ENCODE data around the gene CCDC51. TPM values are rescaled to one million over a fixed set of nuclear protein-coding genes. Genes with fewer than 3 reads are reported as not detected.
A peak's percentile ranks its signal among the peaks of the same experiment; 100 is the strongest.

The CCDC51 gene
- total and polyA plus RNA-seq, 2 of the 13 experiments (the other 11 are each of a cell fraction or from before 2014, with no cell fraction given): 18.1 to 29.4 TPM

DNA sequence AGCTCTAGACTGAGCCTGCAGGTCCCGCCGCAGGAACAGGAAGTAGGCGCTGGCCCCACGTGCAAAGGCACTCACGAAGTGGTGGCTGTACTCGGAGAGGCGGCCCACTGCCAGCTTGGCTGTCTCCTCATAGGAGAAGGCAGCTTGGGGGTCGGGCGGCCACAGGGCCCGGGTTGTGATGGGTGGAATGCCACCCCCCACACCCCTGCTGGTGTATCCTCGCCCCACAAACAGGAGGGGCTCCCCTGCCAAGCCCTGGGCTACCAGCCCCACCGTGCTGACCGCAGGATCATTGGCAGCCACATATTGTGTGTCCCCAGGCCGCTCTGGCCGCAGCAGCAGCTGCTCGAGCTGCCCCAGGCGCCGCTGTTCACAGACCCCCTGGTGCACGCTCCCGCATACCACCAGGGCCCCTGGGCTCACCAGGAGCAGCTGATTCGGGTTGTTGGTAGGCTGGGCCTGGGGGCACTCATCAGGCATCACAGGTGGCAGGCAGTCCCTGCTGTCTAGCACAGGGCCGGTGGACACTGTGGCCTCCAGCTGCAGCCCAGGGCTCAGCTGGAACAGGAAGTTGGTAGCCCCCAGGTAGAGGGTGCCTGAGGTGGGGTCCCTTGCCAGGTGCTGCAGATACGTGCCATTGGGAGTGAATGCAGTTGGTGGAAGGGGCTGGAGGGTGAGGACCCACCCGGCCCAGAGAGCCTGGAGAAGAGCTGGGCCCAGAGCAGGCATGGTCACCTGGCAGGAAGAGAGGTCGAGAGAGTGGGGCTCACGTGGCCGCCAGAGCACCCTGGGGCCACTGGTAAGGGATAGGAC, 15.8 kb downstream of the CCDC51 start (continued):
- TF ChIP-seq SMARCE1 (IDR thresholded peaks at IDR 0.05; ENCODE audit: borderline replicate concordance) (no peak), ZNF777 (CRISPR knock-in tag; IDR thresholded peaks at IDR 0.05) (no peak), RFX3 (CRISPR knock-in tag; IDR thresholded peaks at IDR 0.05) (no peak), ZNF761 (CRISPR knock-in tag; conservative IDR thresholded peaks at IDR 0.05) (no peak), HOXA5 (CRISPR knock-in tag; IDR thresholded peaks at IDR 0.05) (no peak), ZNF501 (CRISPR knock-in tag; IDR thresholded peaks at IDR 0.05) (no peak), ZNF136 (CRISPR knock-in tag; IDR thresholded peaks at IDR 0.05; ENCODE audit: low read depth) (no peak), HNRNPUL1 (IDR thresholded peaks at IDR 0.05; ENCODE audit: low read depth, low read length) (no peak), MTERF4 (CRISPR knock-in tag; IDR thresholded peaks at IDR 0.05) (no peak), HOXA3 (CRISPR knock-in tag; IDR thresholded peaks at IDR 0.05) (no peak), HNRNPL (IDR thresholded peaks at IDR 0.05; ENCODE audit: low read depth, low read length) (0 out of 2 replicates have a peak, but pooled peaks have one; percentile 18), AGO2 (optimal IDR thresholded peaks at IDR 0.05; ENCODE audit: low read depth, low read length) (peak; percentile 93), JARID2 (CRISPR knock-in tag; IDR thresholded peaks at IDR 0.05; ENCODE audit: insufficient replicate concordance) (no peak), STAT5B (CRISPR knock-in tag; IDR thresholded peaks at IDR 0.05) (no peak), ZNF576 (CRISPR knock-in tag; IDR thresholded peaks at IDR 0.05) (no peak), NFIC (IDR thresholded peaks at IDR 0.05; ENCODE audit: low read length) (no peak), MIER2 (CRISPR knock-in tag; IDR thresholded peaks at IDR 0.05) (no peak), ZNF747 (CRISPR knock-in tag; IDR thresholded peaks at IDR 0.05; ENCODE audit: borderline replicate concordance) (no peak)
- TF ChIP-seq, protein P1, sequence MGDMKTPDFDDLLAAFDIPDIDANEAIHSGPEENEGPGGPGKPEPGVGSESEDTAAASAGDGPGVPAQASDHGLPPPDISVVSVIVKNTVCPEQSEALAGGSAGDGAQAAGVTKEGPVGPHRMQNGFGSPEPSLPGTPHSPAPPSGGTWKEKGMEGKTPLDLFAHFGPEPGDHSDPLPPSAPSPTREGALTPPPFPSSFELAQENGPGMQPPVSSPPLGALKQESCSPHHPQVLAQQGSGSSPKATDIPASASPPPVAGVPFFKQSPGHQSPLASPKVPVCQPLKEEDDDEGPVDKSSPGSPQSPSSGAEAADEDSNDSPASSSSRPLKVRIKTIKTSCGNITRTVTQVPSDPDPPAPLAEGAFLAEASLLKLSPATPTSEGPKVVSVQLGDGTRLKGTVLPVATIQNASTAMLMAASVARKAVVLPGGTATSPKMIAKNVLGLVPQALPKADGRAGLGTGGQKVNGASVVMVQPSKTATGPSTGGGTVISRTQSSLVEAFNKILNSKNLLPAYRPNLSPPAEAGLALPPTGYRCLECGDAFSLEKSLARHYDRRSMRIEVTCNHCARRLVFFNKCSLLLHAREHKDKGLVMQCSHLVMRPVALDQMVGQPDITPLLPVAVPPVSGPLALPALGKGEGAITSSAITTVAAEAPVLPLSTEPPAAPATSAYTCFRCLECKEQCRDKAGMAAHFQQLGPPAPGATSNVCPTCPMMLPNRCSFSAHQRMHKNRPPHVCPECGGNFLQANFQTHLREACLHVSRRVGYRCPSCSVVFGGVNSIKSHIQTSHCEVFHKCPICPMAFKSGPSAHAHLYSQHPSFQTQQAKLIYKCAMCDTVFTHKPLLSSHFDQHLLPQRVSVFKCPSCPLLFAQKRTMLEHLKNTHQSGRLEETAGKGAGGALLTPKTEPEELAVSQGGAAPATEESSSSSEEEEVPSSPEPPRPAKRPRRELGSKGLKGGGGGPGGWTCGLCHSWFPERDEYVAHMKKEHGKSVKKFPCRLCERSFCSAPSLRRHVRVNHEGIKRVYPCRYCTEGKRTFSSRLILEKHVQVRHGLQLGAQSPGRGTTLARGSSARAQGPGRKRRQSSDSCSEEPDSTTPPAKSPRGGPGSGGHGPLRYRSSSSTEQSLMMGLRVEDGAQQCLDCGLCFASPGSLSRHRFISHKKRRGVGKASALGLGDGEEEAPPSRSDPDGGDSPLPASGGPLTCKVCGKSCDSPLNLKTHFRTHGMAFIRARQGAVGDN (CRISPR knock-in tag; IDR thresholded peaks at IDR 0.05): 0 out of 2 replicates have a peak, but pooled peaks have one; percentile 21
- TF ChIP-seq, protein P2, sequence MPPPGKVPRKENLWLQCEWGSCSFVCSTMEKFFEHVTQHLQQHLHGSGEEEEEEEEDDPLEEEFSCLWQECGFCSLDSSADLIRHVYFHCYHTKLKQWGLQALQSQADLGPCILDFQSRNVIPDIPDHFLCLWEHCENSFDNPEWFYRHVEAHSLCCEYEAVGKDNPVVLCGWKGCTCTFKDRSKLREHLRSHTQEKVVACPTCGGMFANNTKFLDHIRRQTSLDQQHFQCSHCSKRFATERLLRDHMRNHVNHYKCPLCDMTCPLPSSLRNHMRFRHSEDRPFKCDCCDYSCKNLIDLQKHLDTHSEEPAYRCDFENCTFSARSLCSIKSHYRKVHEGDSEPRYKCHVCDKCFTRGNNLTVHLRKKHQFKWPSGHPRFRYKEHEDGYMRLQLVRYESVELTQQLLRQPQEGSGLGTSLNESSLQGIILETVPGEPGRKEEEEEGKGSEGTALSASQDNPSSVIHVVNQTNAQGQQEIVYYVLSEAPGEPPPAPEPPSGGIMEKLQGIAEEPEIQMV (CRISPR knock-in tag; IDR thresholded peaks at IDR 0.05; ENCODE audit: low read depth): no peak
- TF ChIP-seq, protein P3, sequence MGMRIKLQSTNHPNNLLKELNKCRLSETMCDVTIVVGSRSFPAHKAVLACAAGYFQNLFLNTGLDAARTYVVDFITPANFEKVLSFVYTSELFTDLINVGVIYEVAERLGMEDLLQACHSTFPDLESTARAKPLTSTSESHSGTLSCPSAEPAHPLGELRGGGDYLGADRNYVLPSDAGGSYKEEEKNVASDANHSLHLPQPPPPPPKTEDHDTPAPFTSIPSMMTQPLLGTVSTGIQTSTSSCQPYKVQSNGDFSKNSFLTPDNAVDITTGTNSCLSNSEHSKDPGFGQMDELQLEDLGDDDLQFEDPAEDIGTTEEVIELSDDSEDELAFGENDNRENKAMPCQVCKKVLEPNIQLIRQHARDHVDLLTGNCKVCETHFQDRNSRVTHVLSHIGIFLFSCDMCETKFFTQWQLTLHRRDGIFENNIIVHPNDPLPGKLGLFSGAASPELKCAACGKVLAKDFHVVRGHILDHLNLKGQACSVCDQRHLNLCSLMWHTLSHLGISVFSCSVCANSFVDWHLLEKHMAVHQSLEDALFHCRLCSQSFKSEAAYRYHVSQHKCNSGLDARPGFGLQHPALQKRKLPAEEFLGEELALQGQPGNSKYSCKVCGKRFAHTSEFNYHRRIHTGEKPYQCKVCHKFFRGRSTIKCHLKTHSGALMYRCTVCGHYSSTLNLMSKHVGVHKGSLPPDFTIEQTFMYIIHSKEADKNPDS (CRISPR knock-in tag; IDR thresholded peaks at IDR 0.05): no peak

All from HepG2 (cell line).